Endothelial cell of umbilical vein (primary cell): ENCODE data around the gene SUSD6. TPM values are rescaled to one million over a fixed set of nuclear protein-coding genes. Genes with fewer than 3 reads are reported as not detected.

Source experiments
- BruUV-seq: library from RNA; stranded (reverse); fragments of 400-500 nt; replicated peaks from 2 replicates; lab custom pipeline; 2021; lab: Mats Ljungman, UMichigan
- CTCF ChIA-PET: fragments of 300-600, 350-600 bp; sonication (Branson Sonifier 250); formaldehyde crosslinking; loops from one replicate; lab custom pipeline; 2021; ENCODE audit warnings: antibody characterized with exemption, inconsistent platforms; lab: Charles Lee
- POLR2A ChIA-PET: fragments of 300-600, 350-600 bp; sonication (Branson Sonifier 250); formaldehyde crosslinking; loops from one replicate; lab custom pipeline; 2021; ENCODE audit warnings: antibody characterized with exemption, inconsistent platforms; lab: Charles Lee
- DNase-seq: peaks from one replicate; pipeline ENCODE4 v3.0.0-alpha.2; 2011; ENCODE audit warnings: low read depth, low spot score
- FAIRE-seq: peaks from 2 replicates; lab custom pipeline; 2011; peaks lifted over from hg19 to GRCh38; lab: Jason Lieb, UNC
- H2AFZ ChIP-seq: 2 replicates; pipeline ENCODE4 v1.6.0; 2012; ENCODE audit warnings: low read depth, low read length, control low read depth, inconsistent platforms
- H3K27ac ChIP-seq: 2 replicates; pipeline ENCODE4 v1.5.1; 2011; ENCODE audit warnings: low read depth, mild to moderate bottlenecking, control low read depth, low read length, moderate library complexity; ENCODE audit not compliant: insufficient read depth
- H3K27me3 ChIP-seq, 2 experiments: 2 replicates each; pipeline versions ENCODE4 v1.6.0 to v1.6.1; 2011; ENCODE audit warnings: low read length in 2 of 2, mixed read lengths in 1 of 2; ENCODE audit not compliant: control insufficient read depth in 2 of 2, insufficient read depth in 2 of 2
- H3K36me3 ChIP-seq, 2 experiments: 2 replicates in 1 of 2; 3 replicates in 1 of 2; pipeline ENCODE4 v1.5.1; 2011; ENCODE audit warnings: low read length in 2 of 2, mild to moderate bottlenecking in 1 of 2, moderate library complexity in 1 of 2; ENCODE audit not compliant: control insufficient read depth in 2 of 2, insufficient read depth in 2 of 2; ENCODE audit errors: extremely low read depth in 1 of 2
- H3K4me1 ChIP-seq: 3 replicates; pipeline ENCODE4 v1.5.1; 2011; ENCODE audit warnings: mild to moderate bottlenecking, low read length; ENCODE audit not compliant: control insufficient read depth, insufficient read depth; ENCODE audit errors: extremely low read depth
- H3K4me2 ChIP-seq: 2 replicates; pipeline ENCODE4 v1.6.1; 2011; ENCODE audit warnings: low read length, control low read depth, mixed read lengths; ENCODE audit not compliant: insufficient read depth
- H3K4me3 ChIP-seq, 3 experiments: fragments of 200-600 bp in 1 of 3; sonication (generic), shearing (Covaris generic) in 1 of 3; replicated peaks in 1 of 3; 2 replicates each; pipeline ENCODE4 v1.5.1; 2011 to 2016; ENCODE audit warnings: control low read depth in 3 of 3, low read length in 3 of 3, mild to moderate bottlenecking in 2 of 3, inconsistent platforms in 1 of 3, low read depth in 1 of 3, moderate library complexity in 1 of 3; ENCODE audit not compliant: insufficient read depth in 1 of 3
- H3K79me2 ChIP-seq: 2 replicates; pipeline ENCODE4 v1.6.0; 2012; ENCODE audit warnings: low read length, inconsistent platforms; ENCODE audit not compliant: control insufficient read depth, insufficient read depth
- H3K9ac ChIP-seq: replicated peaks from 2 replicates; pipeline ENCODE3; 2011; ENCODE audit warnings: low read length, control low read depth; ENCODE audit not compliant: insufficient read depth; ENCODE audit errors: extremely low read depth
- H3K9me1 ChIP-seq: replicated peaks from 3 replicates; pipeline ENCODE4 v1.6.0; 2011; ENCODE audit warnings: mild to moderate bottlenecking, low read length; ENCODE audit not compliant: control insufficient read depth, insufficient read depth; ENCODE audit errors: extremely low read depth
- H3K9me3 ChIP-seq: replicated peaks from 2 replicates; pipeline ENCODE4 v1.5.1; 2012; ENCODE audit warnings: low read length, inconsistent platforms; ENCODE audit not compliant: control insufficient read depth, insufficient read depth
- H4K20me1 ChIP-seq: replicated peaks from 2 replicates; pipeline ENCODE3; 2011; ENCODE audit warnings: mild to moderate bottlenecking, low read length; ENCODE audit not compliant: control insufficient read depth, insufficient read depth; ENCODE audit errors: extremely low read depth
- EZH2 ChIP-seq: IDR thresholded peaks from 2 replicates; pipeline ENCODE4 v1.6.1; 2012; ENCODE audit warnings: borderline replicate concordance, low read depth, mild to moderate bottlenecking, moderate library complexity, low read length, inconsistent platforms; ENCODE audit not compliant: severe bottlenecking
- FOS ChIP-seq: IDR thresholded peaks from 2 replicates; pipeline ENCODE4 v1.6.1; 2011; ENCODE audit warnings: mild to moderate bottlenecking, low read length, moderate library complexity, borderline replicate concordance; ENCODE audit not compliant: insufficient read depth
- GATA2 ChIP-seq: IDR thresholded peaks from 2 replicates; pipeline ENCODE4 v1.7.0; 2011; ENCODE audit warnings: low read depth, mild to moderate bottlenecking, moderate library complexity, mixed read lengths, low read length; ENCODE audit not compliant: insufficient read length, insufficient read depth
- JUN ChIP-seq: IDR thresholded peaks from 2 replicates; pipeline ENCODE4 v1.6.1; 2011; ENCODE audit warnings: borderline replicate concordance, low read depth; ENCODE audit not compliant: insufficient read length, insufficient read depth
- MYC ChIP-seq: IDR thresholded peaks from one replicate; pipeline ENCODE4 v1.6.1; 2011; ENCODE audit warnings: mild to moderate bottlenecking, low read depth, low read length
- POLR2A ChIP-seq: IDR thresholded peaks from 2 replicates; pipeline ENCODE4 v1.6.1; 2012; ENCODE audit warnings: low read depth, mild to moderate bottlenecking, control low read depth, low read length
- POLR2AphosphoS5 ChIP-seq: IDR thresholded peaks from 2 replicates; pipeline ENCODE4 v1.6.1; 2012; ENCODE audit warnings: low read depth, mild to moderate bottlenecking, control low read depth, low read length, moderate library complexity; ENCODE audit not compliant: insufficient read depth
- dilution Hi-C: fragments of 300-500 bp; cut with MboI; formaldehyde crosslinking; loops from one replicate; pipeline ENCODE4 v1.15.0; 2019; ENCODE audit warnings: low sequenced_read_pairs; ENCODE audit not compliant: extremely low pct_ligation_motif_present
- intact Hi-C: fragments of 100-400 bp; cut with micrococcal nuclease; formaldehyde crosslinking; loops from one replicate; pipeline ENCODE4 v1.10.0; 2022
- polyA plus RNA-seq, 4 experiments: library from polyadenylated mRNA; depleted of rRNA in 3 of 4; stranded (reverse) in 3 of 4; unstranded in 1 of 4; fragments of >200 nt; gene quantifications; 2 replicates each; pipeline versions ENCODE4 v1.2.1 to v1.2.3, GENCODE V29; 2011 to 2012; ENCODE audit warnings: missing spikeins in 1 of 4
- total RNA-seq: library from RNA; stranded (reverse); gene quantifications from 2 replicates; pipeline ENCODE4 v1.2.3, GENCODE V29; 2021
- TF ChIP-seq, protein P1 (sequence below), 2 donors: IDR thresholded peaks; 1 replicate in 1 of 2; 2 replicates in 1 of 2; pipeline ENCODE4 v1.5.1; 2011; ENCODE audit warnings: low read length in 2 of 2, mild to moderate bottlenecking in 2 of 2, moderate library complexity in 2 of 2, control low read depth in 1 of 2, inconsistent platforms in 1 of 2, low read depth in 1 of 2; ENCODE audit not compliant: insufficient read depth in 1 of 2; ENCODE audit errors: extremely low read depth in 1 of 2
- TF ChIP-seq, protein P2 (sequence below): IDR thresholded peaks from 2 replicates; pipeline ENCODE4 v1.6.1; 2011; ENCODE audit not compliant: insufficient read depth, insufficient read length

Gene SUSD6
- total and polyA plus RNA-seq, 2 donors (not counting 3 experiments of a cell fraction or from before 2014, with no cell fraction given) = 13.4 to 19.5 TPM

DNA sequence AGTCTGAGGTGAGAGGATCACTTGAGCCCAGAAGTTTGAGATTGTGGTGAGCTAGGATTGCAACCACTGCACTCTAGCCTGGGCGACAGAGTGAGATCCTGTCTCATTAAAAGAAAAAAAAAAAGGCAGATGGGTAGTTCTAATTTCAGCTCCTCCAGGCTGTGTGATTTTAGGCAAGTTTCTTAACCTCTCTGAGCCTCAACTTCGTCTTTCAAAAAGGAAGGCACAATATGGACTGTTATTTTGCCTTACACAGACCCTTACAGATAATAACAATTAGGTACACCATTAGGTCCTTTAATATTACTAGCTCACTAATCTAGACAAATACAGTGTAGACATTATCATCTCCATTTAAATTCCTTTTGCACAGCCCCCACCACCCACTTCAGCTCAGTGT lies 31.9 kb upstream of the SUSD6 start:
- no peaks in the 10 kb centered on the region for H3K79me2 ChIP-seq
- H2AFZ ChIP-seq = no peak overlapping the region
- no TSS peak for BruUV-seq
- CTCF ChIA-PET = interaction anchor here (0.7 to 3.0 kb wide), 9 partner anchors 12 to 239 kb away, joined by 3 to 10 read pairs (median 4); no protein-coding TSS in a partner anchor
- H3K9me1 ChIP-seq = no peaks in the 10 kb centered on the region
- FAIRE-seq (no peak), DNase-seq (no peak)
- H3K9me3 ChIP-seq = no peaks in the 10 kb centered on the region
- no peak overlapping the region for H3K27ac ChIP-seq
- H3K4me3 ChIP-seq = no peak overlapping the region
- H3K9ac ChIP-seq = no peak overlapping the region
- peaks cover 16 to 33% of the 10 kb centered on the region in 2 experiments for H3K27me3 ChIP-seq
- no peaks in the 10 kb centered on the region for H4K20me1 ChIP-seq
- H3K36me3 ChIP-seq = no peaks in the 10 kb centered on the region
- dilution Hi-C loops (no loop called here), intact Hi-C loops (no loop called here)
- POLR2A ChIA-PET = no interaction called here
- H3K4me1 ChIP-seq = no peaks in the 10 kb centered on the region
- TF ChIP-seq MYC (no peak), FOS (no peak), POLR2AphosphoS5 (no peak), POLR2A (no peak), EZH2 (no peak), JUN (no peak), GATA2 (no peak)
- TF ChIP-seq, protein P1, sequence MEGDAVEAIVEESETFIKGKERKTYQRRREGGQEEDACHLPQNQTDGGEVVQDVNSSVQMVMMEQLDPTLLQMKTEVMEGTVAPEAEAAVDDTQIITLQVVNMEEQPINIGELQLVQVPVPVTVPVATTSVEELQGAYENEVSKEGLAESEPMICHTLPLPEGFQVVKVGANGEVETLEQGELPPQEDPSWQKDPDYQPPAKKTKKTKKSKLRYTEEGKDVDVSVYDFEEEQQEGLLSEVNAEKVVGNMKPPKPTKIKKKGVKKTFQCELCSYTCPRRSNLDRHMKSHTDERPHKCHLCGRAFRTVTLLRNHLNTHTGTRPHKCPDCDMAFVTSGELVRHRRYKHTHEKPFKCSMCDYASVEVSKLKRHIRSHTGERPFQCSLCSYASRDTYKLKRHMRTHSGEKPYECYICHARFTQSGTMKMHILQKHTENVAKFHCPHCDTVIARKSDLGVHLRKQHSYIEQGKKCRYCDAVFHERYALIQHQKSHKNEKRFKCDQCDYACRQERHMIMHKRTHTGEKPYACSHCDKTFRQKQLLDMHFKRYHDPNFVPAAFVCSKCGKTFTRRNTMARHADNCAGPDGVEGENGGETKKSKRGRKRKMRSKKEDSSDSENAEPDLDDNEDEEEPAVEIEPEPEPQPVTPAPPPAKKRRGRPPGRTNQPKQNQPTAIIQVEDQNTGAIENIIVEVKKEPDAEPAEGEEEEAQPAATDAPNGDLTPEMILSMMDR (IDR thresholded peaks at IDR 0.05; ENCODE audit: extremely low read depth in 1 of 2, insufficient read depth in 1 of 2, low read depth in 1 of 2, low read length in 2 of 2) = no peak
- TF ChIP-seq, protein P2, sequence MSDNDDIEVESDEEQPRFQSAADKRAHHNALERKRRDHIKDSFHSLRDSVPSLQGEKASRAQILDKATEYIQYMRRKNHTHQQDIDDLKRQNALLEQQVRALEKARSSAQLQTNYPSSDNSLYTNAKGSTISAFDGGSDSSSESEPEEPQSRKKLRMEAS = no peak
- no peak overlapping the region for H3K4me2 ChIP-seq
